CMK (cell line): ENCODE measurements around the gene GOLGA6L7.
"Not testable (repeated sequence)": the region's sequence is repeated elsewhere in the genome, so short reads cannot be mapped to it uniquely, and the experiment has no call there.

Experiments
- DNase-seq: peaks from one replicate; pipeline ENCODE4 v3.0.0-alpha.2; 2010; ENCODE audit warnings: low read depth

Gene GOLGA6L7, protein sequence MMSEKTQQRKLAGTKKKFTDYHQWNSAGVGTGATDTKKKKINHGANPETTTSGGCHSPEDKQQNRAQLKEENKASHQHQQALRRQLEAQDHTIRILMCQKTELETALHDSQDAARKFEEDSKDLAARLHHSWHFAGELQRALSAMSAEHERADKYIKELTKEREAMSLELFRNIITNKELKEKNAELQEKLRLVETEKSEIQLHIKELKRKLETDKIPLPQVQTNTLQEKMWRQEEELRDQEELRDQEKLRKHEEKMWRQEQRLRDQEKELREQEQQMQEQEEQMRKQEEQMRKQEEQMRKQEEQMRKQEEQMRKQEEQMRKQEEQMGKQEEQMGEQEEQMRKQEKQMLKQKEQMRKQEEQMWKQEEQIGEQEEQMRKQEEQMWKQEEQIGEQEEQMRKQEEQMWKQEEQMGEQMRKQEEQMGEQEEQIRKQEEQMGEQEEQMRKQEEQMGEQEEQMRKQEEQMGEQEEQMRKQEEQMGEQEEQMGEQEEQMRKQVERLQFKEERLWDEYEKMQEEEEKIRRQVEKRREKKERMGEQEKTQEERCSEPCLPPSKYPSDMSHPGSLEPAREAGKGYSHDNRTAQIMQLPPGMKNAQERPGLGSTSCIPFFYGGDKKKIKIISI

DNA sequence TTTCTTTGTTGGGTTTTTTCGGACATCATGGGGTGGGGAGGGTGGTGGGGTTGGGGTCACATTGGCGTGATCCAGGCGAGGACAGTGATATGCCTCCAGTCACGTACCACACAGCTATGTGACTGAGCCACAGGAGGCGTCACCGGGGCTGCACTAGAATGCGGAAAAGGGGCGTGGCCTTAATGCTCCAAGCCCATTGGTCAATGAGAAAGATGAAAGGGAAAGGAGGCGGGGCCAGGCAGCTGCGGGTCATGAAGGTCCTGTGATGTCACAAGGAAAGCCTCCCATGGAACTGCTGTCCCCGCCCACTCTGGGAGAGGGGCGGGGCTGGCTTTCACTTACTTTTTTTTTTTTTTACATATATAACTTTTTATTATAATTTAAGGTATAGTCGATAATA lies at the start of gene GOLGA6L7:
Gene GOLGA6L7, minus strand, starts transcription at position 124 of the 400 bp plus-strand sequence. Its CDS starts 95 bp downstream, at position 29.
- not testable (repeated sequence) for DNase-seq

DNA sequence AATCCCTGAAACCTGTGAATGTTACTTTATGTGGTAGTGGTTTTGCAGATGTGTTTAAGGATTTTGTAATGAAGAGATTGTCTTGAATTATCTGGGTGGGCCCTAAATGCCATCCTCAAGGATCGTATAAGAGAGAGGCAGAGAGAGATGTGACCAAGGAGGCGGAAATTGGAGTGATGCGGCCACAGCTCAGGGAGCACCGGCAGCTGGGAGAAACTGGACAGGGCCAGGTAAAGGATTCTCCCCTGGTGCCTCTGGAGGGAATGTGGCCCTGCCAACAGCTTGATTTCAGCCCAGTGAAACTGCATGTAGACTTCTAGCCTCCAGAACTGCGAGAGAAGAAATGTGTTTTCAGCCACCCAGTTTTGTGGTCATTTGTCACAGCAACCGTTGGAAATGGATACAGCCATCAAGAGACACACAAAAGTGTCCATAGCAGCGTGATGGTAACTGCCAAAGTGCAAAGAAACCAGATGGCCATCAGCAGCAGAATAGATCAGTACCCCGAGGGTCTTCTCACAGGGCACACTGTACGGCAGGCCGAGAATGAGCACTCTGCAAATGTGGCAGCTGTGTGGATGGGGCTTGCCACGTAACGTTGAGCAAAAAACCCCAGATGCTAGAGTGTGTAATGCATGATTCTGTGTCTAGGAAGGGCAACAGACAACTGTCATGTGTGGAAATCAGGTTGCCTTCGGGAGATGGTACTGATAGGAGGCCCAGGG lies 49.6 kb upstream of the GOLGA6L7 start:
- no peak for DNase-seq

DNA sequence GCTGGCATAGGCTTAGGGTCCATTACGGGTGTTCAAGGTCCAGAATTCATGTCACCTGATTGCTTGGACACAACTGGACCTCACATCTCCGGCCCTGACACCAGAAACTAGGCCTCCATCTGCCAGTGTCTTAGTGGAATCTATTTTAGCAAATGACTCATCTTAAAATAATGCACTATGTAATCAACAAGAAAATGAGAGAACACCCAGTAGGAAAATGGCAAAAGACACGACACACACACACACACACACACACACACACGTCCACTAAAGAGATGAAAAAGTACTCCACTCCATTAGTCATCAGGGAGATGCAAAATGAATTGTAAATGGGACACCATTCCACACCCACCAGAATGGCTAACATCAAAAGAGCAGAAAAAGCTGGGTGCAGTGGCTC lies 48.5 kb upstream of the GOLGA6L7 start:
- DNase-seq: no peak

DNA sequence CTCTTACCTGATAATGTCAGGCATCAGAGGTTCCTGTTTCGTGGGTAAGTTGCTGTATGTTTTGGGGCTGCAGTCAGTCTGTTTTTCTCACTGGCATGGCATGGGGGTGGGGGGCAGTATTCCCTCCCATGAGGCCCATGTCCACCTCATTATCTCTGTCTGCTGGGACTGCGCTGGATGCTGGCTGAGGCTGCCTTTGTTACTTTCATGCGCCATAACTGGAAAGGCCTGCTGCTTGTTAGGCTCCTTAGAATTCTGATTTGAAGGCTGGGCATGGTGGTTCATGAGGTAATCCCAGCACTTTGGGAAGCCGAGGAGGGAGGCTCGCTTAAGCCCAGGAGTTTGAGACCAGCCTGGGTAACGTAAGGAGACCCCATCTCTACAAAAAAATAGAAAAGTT lies 47.1 kb upstream of the GOLGA6L7 start:
- DNase-seq: no peak

DNA sequence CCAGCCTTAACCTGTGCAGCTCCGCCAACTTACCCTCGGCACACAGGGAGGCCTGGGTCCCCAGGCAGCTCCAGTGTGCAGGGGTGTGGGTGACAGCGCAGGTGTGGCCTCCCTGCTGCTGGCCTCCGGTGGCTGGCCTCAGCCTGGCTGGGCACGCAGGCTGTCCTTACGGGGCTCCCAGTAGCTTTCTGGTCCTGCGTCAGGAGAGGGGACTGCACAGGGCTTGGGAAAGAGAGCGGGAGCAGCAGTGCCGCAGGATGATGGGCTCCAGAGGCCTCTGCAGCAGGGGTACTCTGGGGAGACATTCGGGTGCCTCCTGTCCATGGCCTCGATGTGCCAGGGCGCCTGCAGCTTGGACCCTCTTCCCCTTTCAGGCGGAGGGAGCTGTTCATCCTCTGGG lies 46.7 kb upstream of the GOLGA6L7 start:
- DNase-seq: no peak

DNA sequence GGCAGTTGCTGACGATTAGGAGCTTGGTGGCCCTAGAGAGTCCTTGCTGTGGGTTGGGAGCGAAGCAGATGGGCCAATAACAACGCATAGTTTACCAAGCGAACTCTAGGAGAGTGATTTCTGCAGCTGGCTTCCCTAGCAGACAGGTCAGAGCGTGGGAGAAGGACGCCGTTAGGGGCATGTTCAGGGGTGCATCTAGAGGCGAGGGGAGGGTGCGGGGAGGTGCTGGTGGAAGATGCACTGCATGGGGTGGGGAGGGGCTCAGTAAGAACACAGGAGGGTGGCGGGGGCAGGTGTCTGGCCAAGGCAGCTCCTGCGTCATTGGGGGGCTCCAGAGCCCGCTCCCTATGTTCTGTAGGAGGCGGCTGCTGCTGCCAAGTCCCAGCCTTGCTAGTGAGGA lies 46.2 kb upstream of the GOLGA6L7 start:
- no peak for DNase-seq

DNA sequence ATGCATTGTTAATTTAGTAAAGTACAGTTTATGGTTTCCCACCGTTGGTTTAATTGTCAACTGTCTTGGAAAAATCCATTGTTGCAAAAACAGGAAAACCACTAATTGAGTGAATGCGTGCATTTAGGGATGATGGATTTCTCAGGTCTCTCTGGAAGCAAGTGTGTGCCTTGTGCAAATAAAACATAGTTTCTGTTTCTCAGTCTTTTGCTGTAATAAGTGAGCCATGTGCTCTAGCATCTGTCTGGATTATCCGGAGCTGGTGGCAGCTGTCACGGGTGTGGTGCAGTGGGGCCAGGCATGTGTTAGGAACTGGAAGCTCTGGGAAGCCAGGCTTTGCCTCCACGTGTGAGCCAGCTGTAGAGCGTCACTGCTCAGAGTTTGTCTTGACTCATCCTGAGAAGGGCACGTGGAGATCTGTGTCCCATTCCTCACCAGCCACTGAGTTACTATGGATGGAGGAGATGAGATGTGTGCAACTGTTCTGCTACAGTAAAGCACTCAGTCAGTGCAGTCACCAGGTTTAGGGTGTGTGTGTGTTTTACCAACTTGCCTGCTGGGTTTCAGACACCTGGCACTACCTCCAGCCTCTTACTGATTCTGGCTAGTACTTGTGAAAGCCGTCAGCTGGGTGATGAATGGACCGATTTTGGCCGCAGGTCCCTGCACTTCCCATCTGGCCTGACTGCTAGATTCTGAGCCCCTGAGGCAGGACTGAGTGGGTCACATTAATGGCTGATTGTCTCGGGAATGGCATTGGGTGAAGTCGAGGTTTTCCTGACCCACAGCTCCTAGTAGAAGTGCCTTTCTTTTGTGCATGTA lies 44.6 kb upstream of the GOLGA6L7 start:
- no peak for DNase-seq

DNA sequence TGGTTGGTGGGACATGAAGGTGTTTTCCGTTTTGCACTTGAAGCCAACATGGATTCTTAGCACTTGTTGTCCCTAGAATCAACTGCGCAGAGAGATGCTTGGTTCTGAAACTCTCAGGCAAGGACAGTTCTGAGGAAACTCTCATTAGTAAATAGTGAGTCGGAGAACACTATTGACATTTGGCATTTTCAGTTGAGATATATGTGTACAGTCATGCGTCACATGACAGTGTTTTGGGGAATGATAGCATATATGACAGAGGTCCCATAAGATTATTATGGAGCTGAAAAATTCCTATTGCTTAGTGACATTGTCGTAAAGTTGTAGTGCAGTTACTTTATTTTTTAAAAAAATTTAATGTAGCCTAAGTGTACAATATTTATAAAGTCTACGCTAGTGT lies 43.1 kb upstream of the GOLGA6L7 start:
- no peak for DNase-seq

DNA sequence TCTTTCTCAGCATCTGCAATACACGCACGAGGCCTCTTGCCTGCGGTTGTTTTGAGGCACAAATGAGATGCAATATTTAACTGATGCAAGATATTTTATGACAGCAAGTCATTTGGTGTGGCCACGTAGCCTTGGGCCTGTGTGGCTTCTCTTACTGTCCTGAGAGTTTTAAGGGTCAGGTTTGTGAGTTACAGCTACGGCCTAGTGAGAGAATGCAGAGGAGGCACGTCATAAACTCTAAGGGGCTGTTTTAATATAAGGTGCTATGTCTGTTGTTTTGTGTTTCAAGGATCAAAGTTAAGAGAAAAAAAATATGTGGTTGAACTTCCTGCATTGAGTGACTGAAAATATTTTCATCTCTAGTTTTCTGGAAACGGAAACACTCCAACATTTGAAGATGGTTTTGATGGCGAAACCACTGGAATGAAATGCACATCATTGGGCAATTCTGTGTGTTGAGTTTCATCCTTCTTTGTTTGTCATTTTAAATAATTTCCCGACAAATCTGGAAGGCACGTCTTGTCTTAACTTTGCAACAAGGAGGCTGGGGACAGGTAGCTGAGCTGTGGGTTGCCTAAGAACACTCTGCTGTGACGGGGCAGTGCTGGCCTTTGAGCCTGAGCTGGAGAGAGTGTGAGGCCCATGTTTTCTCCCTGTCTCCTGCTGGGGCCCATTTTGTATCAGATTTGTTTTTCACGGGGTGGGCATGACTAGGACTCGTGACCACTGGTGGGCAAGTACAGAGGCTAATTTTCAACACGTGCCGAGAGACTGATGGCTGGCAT lies 42.5 kb upstream of the GOLGA6L7 start:
- no peak for DNase-seq

DNA sequence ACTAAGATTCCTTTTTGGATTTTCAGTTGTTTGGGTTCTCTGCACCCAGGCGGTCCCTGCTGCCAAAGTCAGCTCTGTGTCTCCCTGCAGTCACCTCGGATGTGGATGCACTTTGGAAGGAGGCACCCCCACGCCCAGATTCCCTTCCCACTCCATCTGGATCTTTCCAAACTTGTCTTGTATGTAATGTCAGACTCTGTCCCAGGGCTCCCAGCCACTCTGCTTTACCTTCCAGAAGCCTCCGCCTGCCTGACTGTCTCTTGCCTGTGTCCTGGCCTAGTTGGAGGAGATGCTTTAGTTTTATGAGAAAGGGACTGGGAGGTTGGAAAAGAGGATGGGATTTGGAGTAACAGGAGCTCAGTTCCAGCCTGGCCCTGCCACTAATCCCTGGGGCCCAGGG lies 41.8 kb upstream of the GOLGA6L7 start:
- not testable (repeated sequence) for DNase-seq

DNA sequence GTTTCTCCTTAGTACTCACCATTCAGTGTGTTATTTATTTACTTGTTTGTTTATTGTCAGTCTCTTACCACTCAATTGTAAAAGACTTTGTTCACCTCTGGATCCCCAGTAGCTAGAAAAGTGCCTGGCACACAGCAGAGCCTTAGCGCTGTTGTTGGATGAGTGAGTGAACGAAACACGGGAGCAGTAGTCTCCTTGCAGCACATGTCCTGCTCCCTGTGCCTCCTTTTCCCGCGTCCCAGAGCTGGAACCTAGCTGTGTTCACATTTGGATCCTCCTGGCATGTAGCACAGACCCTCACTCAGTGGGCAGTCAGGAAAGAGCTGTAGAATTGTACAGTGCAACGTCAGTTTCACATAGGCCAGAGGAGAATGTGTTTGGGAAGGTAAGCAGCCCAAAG lies 41.4 kb upstream of the GOLGA6L7 start:
- not testable (repeated sequence) for DNase-seq

DNA sequence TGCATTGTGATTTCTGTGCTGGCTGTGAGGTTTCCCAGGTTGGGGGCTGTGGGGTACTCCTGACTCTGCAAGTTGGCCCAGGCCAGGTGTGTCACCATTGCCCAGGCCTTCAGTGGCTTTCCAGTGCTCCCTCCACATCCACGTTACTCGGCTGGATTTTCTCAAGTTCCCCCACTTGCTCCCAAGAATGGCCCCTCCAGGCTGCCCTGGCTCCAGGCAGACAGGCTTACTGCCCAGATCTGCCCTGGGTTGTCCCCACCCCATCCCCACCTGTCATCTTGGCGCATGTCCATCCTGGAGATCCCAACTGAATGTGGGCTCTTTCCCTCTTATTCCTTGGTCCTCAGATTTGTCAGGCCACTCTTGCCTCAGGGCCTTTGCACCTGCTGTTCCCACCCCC lies 40.9 kb upstream of the GOLGA6L7 start:
- no peak for DNase-seq

DNA sequence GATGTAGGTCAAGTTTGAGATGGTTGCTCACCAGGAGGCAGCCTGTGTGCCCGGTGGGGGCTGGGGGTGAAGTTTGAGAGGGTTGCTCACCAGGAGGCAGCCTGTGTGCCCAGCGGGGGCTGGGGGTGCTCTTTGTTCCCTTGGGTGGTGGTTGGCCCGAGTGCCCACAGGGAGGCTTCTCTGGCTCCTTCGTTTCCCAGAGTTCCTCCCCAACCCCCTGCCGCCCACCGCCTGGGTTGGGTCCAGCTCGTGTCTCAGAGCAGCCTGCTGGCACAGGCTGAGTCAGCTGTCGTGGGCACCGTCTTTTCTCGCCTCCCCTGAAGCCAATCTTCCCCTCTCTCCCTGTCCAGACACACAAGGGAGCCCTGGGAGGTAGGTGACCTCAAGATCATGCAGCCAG lies 40.5 kb upstream of the GOLGA6L7 start:
- no peak for DNase-seq

DNA sequence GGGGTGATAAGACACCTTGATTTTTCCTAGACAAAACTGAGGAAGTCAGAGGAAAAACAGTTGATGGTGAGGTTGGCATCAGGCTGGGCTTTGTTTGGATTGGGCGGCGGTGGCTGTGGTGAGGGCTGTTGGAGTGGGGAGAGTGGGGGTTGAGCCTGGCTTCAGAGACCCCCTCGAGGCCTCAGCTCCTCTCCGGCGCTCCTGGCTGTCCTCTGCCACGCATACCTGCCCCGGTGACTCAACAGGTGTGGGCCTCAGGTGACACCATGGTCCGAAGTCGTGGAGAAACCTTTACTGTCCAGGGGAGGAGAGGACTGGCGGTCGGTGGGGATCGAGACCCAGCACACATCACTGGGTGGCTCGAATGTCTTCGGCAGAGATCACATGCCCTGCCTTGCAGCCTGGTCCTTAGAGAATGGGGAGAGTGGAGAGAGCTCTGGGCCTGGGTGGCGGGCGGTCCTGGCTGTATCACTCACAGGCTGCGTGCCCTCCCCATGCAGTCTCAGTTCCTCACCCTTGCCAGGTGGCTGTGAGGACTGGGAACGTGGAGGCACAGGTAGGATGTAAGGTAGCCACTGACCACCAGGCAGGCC lies 40.0 kb upstream of the GOLGA6L7 start:
- DNase-seq: no peak

DNA sequence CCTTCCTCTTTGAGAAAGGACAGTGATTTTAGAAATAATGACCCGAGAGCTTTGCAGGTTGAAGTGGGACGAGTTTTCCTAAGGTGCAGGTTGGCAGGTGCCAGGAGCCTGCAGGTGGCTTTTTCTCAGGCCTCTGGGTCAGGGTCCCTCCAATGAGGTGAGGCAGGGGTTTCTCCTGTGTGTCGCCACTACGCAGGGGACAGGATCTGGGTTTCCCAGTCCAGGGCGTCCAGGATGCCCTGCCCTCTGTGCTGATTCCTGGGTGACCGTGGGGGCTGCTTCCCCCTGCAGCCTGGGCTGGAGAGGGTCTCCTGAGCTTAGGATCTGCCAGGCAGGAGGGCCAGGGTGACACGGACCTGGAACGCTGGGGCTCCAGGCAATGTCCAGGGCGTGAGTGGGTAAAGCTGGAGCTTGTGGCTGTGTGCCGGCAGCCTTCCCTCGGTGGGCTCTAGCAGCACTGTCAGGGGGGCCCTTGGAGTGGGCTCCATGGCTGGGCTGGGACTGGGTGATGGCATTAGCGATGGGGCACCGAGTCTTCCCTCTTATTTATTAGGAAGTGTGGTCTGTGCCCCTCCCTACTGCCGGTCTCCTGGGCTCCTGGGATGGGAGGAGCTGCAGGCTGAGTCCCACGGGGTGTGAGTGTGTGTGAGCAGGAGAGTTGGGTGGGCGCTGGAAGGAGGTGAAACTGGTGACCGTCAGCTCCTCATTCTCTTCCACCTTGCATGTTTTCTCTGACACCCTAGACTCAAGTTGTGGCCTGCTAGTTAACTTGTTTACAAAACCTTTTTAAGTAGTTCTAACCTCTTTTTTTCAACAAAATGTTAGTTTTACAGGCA lies 39.1 kb upstream of the GOLGA6L7 start:
- no peak for DNase-seq

DNA sequence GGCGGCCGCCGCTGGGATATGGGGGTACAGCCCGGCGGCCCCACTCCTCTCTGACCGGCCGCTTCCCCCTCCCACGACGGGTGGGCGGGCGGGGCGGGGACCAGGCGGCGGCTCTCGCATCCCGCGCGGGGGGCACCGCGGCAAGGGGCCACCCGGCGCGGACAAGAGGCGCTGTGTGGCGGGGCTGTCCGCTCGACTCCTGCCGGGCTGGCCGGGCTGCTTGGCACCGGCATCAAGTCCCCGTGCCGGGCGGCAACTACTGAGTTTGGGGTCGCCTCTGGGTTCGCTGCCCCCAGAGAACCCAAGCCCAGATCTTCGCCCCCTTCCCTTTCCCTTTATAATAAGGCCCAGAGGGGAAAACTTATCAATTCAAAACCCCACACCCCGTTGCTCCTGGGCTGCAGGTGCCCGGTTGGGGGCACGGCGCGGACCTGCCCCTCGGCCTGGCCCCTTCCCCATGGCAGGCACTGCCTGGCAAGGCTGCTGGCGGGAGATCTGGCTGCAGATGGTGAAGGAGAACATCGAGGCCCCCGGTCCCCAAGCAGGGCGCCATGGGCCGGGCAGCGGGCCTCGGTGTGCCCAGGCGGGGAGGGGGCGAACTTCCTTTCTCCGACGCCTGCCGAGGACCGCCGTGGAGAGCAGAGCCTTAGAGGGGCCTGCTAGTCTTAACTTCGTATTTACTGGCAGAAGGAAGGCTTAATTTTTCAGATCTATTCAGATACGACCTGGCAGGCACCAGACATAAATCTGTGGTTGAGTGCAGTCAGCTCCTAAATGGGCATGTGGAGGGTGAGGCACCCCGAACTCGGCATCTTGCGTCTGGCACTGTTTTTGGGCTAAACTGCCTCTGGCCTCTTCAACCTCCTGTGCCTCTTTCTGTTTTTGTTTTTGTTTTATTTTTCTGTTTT lies 38.2 kb upstream of the GOLGA6L7 start:
- DNase-seq: no peak

DNA sequence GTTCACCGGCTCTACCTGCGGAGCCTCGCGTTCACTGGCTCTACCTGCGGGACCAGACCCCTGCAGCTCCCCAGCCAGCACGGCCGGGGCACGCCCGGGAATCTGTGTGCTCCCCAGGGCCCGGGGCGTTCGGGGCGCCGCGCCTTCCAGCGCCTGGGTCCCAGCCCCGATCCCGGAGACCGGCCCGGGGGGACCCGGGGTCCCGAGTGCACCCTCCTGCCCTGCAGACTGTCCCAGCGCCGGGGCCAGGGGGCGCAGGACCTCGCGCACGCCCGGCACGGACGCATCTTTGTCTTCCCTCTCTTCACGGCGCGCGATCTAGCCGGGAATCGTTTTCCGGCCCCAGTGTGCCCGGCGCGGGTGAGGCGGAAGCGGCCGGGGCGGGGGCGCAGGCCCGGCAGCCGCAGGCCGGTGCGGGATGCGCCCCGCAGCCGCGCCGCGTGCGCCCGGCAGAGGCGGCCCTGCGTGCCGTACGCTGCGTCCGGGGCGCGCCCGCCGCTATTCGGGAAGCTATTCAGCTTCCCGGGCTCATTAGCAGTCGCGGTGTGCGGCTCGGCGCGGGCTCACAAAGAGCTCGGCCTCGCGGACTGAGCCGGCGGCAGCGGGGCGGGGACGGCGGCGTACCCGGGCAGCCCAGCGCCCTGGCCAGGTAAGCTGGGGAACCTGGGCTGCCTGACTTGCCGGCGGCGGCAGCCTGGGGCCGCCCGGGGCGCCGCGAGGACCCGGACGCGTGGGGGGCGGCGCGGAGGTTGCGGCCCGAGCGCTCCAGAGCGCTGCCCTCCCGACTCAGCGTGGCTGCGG lies 37.4 kb upstream of the GOLGA6L7 start, which contains the start of gene APBA2:
Gene APBA2, plus strand, starts transcription at position 345 of the 801 bp plus-strand sequence. CDS start 167,911 bp downstream, outside the sequence.
- DNase-seq: no peak

DNA sequence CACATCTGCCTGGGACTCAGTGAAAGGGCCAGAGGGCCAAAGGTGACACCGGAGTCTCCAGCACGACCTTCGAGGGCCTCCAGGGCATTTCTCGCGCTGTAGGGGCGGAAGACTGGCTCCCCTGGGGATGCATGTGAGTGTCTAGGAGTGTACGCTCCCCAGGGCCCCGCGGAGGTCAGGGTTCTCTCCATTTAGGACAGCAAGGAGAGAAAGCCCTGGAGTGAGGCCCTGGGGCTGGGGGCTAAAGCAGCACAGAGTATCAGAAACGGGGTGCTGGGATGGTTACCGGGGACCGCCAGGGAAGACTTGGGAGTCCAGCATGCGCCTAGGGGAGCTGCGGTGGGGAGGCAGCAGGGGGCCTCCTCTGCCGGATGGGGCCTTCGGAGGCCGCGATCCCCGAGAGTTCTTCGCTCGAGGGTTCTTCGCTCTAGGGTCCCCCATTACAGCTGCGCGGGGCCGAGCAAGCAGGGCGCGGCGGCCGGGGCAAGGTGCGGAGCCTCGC lies 36.7 kb upstream of the GOLGA6L7 start:
- DNase-seq: no peak
